Measurements from ENCODE around the gene MAPK4.

DNA sequence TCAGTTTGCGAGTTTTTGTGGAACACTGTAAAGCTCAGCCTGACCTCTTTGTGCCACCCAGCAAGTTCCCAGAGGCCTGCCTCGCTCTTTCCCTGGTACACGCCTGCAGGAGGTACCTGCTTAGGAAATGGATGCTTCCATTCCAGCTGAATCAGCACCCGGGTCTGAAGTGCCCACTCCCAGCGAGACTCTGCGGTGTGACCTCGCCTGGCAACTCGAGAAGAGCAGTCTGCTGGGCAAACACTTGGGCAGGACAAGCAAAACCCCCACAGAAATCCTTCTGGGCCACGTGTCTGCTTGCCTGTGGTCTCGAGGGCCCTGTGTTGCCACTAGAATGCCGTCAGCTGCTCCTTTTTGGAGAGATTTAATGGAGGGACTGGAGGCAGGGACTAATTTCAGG, 127.6 kb downstream of the MAPK4 start:
- TF ChIP-seq EZH2 (IDR thresholded peaks at IDR 0.05) (no peak), POLR2AphosphoS5 (IDR thresholded peaks at IDR 0.05; ENCODE audit: borderline replicate concordance, low read depth, low read length) (no peak)

Measured in SK-N-MC (cell line).